GM18499 (cell line): ENCODE results near the gene RNMT.
"Not testable (repeated sequence)": the region's sequence is repeated elsewhere in the genome, so short reads cannot be mapped to it uniquely, and the experiment has no call there.

Experiments used
- ATAC-seq: cut with Tn5 transposase; IDR thresholded peaks from one replicate; pipeline ENCODE4 v1.9.1; 2021; ENCODE audit warnings: moderate number of reproducible peaks; ENCODE audit not compliant: insufficient read depth, unreplicated experiment

Gene RNMT

DNA sequence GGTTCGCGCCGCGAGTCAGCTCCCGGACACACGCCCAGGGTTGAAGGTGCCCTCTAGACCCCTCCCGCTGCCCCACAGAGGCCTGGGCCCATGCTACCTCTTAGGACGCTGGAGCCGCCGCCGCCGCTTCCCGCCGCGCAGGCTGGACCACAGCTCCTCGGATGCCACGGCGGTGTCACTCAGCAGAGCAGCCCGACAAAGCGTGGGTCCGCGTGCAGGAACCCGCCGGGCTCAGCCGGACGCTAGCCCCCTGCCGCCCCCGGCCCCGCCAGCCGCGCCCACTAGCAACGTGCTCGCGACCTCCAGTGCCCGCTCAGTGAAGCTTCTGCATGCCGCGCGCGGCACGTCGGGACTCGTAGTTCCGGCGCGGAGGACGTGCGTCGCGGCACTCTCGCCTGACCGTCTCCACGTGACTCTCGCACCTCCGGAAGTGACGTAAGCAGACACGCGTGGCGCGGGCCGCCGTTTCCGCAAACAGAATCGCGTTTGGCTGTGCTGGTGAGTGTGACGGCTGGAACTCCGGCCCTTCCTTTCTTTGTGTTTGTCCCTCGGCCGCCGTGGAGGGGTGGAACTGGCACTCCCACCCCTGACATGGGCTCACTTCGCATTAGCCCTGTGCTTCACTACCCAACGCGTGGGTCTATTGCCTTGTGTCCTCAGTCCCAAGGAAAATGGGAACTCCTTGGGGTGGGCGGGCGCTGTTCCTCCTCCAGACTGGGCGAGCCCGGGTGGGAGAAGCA is at the start of gene RNMT, which contains the start of gene FAM210A:
TSS of gene RNMT (plus strand) at position 442 of the 740 bp plus-strand sequence. CDS start 4,845 bp downstream, outside the sequence.
TSS of gene FAM210A (minus strand) at position 327 of the 740 bp plus-strand sequence. CDS start 44,481 bp downstream, outside the sequence.
- peak; percentile 72 for ATAC-seq

DNA sequence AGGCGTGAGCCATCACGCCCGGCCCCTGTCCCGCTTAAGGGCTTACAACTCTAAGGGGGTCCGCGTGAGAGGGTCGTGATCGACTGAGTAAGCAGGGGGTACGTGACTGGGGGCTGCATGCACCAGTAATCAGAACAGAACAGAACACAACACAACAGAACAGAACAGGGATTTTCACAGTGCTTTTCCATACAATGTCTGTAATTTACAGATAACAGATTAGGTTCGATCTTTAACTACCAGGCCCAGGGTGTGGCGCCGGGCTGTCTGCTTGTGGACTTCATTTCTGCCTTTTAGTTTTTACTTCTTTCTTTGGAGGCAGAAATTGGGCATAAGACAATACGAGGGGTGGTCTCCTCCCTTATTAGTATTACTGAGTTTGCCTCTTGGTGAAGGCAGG is 49.1 kb upstream of the RNMT start:
- not testable (repeated sequence) for ATAC-seq

DNA sequence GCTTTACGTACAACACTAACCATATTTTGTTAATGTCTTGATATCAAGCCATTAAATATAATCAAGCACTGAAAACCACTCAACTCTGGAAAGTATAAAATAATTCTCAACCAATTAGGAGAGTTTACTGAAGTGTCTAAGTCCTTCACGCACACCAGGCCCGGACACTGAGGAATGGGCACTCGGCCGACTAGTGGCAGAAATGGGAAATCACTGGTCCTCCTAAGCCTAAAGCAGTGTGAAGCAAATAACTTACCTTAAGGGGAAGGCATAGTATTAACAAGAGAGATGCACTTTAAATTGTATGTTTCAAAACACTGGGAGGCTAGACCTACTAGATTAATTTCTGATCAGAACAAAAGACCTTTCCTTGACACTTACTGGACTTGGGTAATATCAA is 45.9 kb upstream of the RNMT start:
- ATAC-seq: no peak

DNA sequence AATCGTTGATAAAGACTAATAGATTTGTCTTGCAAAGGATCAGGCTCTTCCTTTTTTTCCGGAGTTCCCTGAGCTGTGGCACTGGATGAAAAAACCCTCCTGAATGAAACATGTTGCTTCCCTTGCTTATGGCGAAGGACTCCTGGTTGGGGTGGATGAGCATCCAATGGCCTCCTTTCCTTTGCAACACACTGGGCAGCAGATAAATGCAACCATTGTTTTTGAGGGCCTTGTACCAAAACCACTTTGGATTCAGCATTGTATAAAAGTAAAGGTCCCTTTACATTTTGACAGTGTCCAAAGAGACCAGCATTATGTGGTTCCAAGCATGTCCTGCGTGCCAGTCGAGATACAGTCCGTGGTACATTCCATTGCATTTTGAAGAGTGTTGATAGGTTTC is 44.8 kb upstream of the RNMT start:
- no peak for ATAC-seq

DNA sequence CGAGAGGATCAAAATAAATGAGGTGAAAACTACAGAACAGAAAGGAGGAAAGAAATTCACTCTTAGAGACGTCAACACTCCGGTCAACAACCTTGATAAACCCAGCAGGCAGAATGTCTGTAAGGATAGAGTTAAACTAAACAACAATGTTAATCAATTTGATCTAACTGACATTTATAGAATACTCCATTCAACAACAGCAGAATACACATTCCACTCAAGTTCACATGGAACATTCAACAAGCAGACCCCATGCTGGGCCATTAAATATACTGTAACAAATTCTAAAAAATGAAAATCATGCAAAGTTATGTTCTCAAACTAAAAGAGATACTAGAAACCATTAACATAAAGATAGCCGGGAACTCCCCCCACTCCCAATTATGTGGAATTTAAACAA is 41.9 kb upstream of the RNMT start:
- no peak for ATAC-seq

DNA sequence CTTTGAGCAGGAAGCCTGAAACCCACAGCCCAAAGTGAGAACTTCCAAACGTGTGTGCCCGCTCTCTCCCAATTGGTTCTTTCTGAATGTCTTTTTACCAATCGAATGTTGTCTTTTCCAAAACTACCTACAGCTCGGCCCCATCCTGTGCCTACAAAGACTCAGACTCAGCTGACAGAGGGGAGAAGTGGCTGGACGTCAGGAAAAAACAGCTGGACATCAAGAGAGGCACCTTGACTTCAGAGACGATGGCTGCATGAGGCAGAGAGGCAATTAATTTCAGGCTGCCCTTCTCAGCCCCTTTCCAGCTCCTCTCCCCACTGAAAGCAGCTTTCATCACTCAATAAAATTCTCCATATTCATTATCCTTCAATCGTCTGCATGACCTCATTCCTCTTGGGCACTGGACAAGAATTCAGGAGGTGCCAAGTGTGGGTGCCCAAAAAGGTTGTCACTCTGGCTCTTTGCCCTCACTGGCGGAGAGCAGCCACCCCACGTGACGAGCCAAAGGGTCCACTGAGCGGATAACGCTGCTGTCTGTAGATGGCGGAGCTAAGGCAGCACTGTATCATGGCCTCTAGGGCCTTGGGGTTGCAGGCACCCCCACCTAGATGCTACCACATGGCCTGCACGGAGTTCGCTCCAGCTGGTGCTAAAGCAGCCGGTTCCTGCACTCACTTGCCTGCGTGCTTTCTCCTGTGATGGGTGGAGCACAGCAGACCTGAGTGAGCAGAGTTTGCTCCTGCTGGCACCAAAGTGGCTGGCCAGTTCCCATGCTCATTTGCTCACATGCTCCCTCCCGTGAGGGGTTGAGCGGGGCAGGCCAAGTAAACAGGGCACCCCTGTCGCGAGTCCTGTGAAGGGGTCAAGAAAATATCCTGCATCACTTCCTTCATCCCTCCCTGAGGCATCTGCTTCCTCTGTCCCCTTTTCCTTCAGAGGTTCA is 38.0 kb upstream of the RNMT start:
- ATAC-seq: no peak

DNA sequence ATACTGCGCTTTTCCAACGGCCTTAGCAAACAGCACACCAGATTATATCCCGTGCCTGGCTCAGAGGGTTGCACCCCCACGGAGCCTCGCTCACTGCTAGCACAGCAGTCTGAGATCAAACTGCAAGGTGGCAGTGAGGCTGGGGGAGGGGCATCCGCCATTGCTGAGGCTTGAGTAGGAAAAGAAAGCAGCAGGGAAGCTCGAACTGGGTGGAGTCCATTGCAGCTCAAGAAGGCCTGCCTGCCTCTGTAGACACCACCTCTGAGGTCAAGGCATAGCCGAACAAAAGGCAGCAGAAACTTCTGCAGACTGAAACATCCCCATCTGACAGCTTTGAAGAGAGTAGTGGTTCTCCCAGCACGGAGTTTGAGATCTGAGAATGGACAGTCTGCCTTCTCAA is 36.4 kb upstream of the RNMT start:
- not testable (repeated sequence) for ATAC-seq

DNA sequence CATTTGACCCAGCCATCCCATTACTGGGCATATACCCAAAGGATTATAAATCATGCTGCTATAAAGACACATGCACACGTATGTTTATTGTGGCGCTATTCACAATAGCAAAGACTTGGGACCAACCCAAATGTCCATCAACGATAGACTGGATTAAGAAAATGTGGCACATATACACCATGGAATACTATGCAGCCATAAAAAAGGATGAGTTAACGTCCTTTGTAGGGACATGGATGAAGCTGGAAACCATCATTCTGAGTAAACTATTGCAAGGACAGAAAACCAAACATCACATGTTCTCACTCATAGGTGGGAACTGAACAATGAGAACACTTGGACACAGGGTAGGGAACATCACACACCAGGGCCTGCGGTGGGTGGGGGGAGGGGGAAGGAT is 31.1 kb upstream of the RNMT start:
- not testable (repeated sequence) for ATAC-seq

DNA sequence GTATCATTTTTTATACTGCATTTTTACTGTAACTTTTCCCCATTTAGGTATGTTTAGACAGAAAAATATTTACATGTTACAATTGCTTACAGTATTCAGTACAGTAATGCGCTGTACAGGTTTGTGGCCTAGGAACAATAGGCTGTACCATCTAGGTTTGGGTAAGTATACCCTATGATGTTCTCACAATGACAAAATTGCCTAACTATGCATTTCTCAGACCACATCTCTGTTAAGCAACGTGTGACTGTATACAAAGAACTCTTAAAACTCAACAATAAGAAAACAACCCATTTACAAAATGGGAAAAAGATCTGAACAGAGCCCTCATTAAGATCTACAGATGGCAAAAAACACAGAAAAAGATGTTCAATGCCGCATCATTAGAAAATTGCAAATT is 29.5 kb upstream of the RNMT start:
- ATAC-seq: no peak

DNA sequence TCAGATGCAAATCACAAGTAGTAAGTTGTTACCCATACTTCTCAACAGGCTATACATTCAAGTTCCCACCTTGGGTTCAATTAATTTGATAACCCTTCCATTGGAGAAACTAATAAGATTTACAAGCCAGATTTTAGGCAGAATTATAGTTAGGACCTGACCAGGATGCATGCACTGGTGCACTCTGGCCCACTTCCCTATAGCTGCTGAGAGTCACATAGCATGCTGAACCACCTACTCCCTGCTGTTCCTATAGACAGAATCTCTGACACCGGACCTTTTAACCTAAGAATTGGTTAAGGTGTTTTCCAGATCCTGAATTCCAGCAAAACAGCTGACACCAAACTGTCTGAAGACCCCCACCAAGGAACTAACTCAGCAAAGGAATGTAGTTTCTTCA is 26.3 kb upstream of the RNMT start:
- no peak for ATAC-seq

DNA sequence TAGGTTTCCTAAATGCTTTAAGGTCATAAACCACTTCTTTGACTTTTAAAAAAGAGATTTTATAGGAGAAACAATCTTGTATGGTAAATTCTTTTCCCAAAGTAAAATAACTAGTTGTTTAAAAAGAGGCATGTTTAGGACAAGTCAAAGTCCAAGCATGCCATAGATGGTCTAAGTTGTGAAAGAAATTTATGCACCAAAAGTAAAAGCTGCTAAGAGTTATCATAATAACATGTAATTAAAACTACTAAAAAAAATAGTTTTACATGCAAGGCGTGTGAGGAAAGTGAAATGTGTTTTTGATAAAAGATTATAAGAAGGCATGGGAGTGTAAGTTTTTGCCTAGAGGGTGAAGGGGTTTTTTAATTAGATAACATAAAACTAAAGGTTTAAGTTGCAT is 22.6 kb upstream of the RNMT start:
- ATAC-seq: no peak

DNA sequence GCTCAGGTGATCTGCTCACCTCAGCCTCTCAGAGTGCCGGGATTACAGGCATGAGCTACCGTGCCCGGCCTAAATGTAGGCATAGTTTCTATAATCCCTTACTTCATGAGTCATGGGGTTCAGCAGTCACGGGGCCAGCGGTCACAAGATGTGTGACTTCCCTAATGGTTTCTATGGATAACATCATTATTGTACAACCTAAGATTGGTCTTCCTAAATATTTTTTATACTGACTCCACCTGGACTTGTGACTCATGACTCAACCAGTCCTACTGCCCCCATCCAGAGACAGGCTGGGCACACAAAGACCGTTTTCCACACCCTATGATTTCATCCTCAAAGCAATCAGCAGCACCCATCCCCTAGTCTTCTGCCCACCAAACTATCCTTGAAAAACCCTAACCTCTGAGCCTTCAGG is 16.1 kb upstream of the RNMT start:
- no peak for ATAC-seq

DNA sequence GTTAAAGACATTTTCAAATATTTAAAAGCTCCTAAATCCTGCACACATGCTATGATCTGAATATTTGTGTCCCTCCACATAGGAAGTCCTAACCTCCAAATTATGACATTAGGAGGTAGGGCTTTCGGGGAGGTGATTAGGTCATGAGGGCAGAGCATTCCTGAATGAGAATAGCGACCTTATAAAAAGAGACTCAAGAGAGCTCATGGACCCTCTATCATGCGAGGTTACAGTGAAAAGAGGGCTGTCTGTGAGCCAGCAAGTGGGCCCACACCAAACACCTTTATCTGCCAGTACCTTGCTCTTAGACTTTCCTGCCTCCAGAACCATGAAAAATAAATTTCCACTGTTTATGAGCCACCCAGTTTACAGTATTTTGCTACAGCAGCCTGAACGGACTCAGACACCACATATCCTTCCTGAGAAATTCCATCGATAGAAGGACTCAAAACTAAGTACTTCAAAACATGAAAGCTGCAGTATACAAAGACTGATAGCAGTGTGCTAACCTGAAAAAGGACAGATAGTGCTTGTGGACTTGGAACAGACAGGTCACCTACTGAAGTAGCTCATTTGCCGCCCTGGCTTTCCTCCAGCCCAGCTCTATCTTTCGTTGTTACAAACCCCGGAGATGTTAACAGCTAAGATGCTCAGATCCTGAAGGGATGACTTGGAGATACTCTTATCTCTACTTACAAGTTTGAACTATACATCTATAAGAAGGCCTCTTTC is 13.9 kb upstream of the RNMT start:
- no peak for ATAC-seq

DNA sequence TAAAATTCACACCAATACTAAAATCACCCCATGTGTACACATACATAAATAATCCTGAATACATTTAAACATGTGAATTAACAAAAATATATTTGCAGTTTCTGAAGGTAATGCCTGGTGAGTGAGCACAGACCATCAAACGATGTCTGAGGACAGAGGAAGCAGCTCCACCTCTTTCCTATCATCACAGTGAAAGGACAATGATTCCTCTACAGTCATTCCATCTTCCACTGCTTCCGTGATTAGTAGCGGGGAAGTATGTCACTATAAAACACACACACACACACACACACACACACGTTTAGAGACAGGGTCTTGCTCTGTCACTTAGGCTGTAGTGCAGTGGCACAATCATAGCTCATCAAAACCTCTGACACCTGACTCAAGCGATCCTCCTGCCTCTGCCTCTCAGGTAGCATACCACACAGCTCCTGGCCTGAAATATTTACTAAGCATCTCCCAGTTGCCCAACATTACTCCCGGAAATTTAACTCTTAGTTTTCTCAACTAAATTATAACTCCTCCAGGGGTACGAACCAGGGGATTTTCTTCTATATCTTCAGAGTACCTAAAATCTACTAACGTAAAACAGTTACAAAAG is 12.9 kb upstream of the RNMT start:
- ATAC-seq: no peak

DNA sequence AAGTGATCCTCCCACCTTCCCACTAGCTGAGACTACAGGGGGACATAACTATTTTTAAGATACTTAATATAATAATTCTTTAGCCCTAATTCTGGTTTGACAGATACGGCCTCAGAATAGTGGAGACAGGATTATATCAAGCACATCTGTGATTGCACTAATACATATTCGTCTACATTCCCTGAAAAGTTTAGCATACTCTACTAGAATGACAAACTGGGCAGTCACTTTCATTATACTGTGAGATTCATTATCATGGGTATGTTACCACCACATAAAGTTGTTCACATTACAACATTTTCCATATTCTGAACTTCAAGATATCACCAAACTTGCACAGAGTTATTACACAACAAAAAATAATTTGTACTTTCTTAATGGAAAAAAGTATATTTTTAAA is 11.1 kb upstream of the RNMT start:
- no peak for ATAC-seq

DNA sequence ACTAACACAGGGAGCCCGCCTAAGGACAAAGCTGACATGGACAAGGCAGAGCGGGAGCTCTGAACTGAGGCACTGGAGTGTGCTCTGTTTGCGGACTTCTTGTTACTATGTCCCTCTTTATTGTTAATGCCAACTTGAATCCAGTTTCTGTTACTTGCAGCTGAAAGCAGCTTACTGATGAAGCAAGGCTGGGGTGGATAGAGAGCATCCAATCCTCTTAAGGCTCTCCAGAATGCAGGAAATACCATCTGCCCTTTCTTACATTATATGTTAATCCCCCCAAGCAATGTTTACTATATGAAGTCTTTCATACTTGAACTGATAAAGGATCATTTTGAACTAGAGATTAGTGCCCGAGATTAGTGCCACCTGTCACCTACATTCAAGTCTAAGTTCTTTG is 9.6 kb upstream of the RNMT start:
- no peak for ATAC-seq

DNA sequence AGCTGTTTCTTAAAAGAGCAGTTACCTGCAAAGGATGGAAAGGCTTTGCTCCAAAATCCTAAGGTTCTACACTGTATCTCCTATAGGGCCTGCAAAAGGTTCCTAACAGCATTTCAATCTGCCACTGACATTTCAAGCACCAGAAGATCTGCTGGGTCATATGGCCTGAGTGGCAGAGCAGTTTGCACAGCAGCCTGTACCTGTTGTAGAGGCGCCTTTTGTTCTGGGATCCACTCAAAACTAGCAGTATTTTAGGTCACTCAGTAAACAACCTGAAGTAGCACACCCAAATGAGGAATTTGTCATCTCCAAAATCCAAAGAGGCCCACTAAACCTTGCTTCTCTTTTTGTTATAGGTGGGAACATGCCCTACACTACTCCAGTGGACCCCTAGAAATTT is 6.3 kb upstream of the RNMT start:
- no peak for ATAC-seq

DNA sequence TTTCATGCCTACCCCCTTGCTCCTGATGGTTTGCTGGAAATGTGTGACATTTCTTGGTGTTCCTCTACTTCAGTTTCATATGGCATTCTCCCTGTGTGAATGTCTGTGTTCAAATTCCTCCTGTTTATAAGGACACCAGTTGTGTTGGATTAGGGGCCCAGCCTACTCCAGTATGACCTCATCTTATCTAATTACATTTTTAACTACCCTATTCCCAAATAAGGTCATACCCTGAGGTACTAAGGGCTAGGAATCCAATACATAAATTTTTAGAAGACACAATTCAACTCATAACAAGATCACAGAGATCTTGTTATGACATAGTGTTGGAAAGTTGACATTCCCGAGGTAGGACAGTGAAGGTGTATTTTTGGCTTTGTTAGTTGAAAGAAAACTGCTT is 5.6 kb upstream of the RNMT start:
- ATAC-seq: no peak

DNA sequence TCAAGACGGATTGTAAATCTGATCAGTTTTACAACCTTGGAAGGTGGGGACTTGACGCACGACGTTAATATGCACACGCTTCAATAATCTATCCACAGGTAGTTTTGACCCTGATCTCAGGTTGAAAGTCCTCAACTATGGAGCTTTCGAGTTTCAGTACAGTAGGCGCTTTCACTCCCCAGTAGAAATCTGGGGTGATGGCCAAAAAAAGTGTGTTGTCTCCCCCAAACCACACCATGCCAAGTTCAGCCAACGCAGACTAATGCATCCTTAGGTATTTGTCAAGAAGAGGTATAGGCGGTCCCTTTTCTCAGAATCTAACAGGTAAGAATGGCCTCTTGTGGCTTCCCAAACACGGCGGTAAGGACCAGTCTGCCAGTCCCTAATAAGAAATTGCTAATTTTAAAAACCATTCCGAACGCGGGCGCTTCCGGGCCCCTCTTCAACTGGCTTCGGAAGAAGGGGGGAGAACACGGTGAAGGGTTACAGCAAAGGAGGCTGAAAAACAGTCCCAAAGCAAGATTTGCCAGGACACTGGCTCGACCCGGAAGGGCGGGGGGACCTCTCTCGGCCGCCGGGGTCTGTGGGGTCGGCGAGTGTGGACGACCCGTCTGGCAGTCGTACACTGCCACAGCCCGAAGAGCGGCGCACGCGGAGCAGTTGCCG is 774 bp upstream of the RNMT start:
- ATAC-seq: peak; percentile 8

DNA sequence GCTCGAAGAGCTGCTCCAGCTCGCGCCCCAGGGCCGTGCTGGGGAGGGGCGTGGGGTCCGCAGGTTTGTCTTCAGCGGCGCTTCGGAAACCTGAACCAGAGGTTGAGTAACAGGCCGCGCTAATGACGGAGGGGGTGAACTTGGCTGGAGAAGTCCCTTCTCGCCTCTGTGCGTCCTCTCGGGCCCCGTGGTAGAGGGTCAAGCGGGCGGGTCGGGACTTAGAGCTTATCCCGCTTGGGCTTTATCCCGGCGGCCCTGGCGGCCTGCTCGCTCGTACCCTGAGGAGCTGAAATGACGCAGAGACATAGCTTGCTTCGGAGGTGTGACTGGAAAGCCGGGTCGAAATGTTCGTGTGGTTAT is 479 bp downstream of the RNMT start:
- ATAC-seq: no peak
